Left renal pelvis (tissue), 4 donors: ENCODE data around the gene MXD4. TPM values are rescaled to one million over a fixed set of nuclear protein-coding genes. Genes with fewer than 3 reads are reported as not detected.

Experiments used
- DNase-seq, 4 donors: peaks; one replicate each; pipeline ENCODE4 v3.0.0-alpha.2; 2013; ENCODE audit warnings: low read depth in 4 of 4, low spot score in 3 of 4
- polyA plus RNA-seq, 4 donors: library from polyadenylated mRNA; unstranded; fragments of 120-200 nt; gene quantifications; one replicate each; pipeline ENCODE4 v1.2.1, GENCODE V29; 2013; ENCODE audit not compliant: insufficient read length in 4 of 4

The MXD4 gene
- polyA plus RNA-seq = 10 to 100 TPM; 45.9 to 74.8 (median 58.4) TPM

GRCh38 chr4:2261853-2262144, at the start of gene MXD4:
TSS of gene MXD4 (minus strand) at chr4:2262109. CDS start at chr4:2261980, 129 bp downstream.
- no peak for DNase-seq

- DNase-seq = no peak
Measured at GRCh38 chr4:2306773-2307410, 45.0 kb upstream of the MXD4 start.

GRCh38 chr4:2305766-2306501, 44.0 kb upstream of the MXD4 start:
- DNase-seq = no peak

- DNase-seq = no peak
Measured at GRCh38 chr4:2304877-2305561, 43.1 kb upstream of the MXD4 start.

- DNase-seq = no peak
Measured at GRCh38 chr4:2304321-2304876, 42.5 kb upstream of the MXD4 start.

- DNase-seq = no peak
Measured at GRCh38 chr4:2303686-2304320, 41.9 kb upstream of the MXD4 start.

- DNase-seq = no peak
Measured at GRCh38 chr4:2303121-2303685, 41.3 kb upstream of the MXD4 start.

- no peak for DNase-seq
Measured at GRCh38 chr4:2302387-2303119, 40.6 kb upstream of the MXD4 start.

GRCh38 chr4:2301806-2302205, 39.9 kb upstream of the MXD4 start:
- no peak for DNase-seq

GRCh38 chr4:2301225-2301642, 39.3 kb upstream of the MXD4 start:
- DNase-seq = no peak

GRCh38 chr4:2300431-2301224, 38.7 kb upstream of the MXD4 start:
- no peak for DNase-seq

GRCh38 chr4:2299794-2300193, 37.9 kb upstream of the MXD4 start:
- no peak for DNase-seq

GRCh38 chr4:2298532-2298991, 36.7 kb upstream of the MXD4 start:
- no peak for DNase-seq

- DNase-seq = no peak
Measured at GRCh38 chr4:2297606-2298531, 36.0 kb upstream of the MXD4 start.

- DNase-seq = no peak
Measured at GRCh38 chr4:2296631-2297601, 35.0 kb upstream of the MXD4 start.

GRCh38 chr4:2295900-2296442, 34.1 kb upstream of the MXD4 start:
- DNase-seq = no peak

- DNase-seq = no peak
Measured at GRCh38 chr4:2295500-2295899, 33.6 kb upstream of the MXD4 start.
